ENCODE results near the gene CASZ1. TPM values are rescaled to one million over a fixed set of nuclear protein-coding genes. Genes with fewer than 3 reads are reported as not detected.

Gene CASZ1
- total RNA-seq, 1 experiment from 2014 or later = 0.58 TPM

GRCh38 chr1:10682108-10682445 is 114.4 kb downstream of the CASZ1 start:
- Histone ChIP-seq H3K36me3 (no peaks in the 10 kb centered on the region), H3K4me3 (no peak overlapping the region), H3K27me3 (replicated peaks) (peaks cover 18% of the 10 kb centered on the region), H3K4me1 (replicated peaks) (no peaks in the 10 kb centered on the region), H3K9me3 (replicated peaks) (no peaks in the 10 kb centered on the region), H3K27ac (no peak overlapping the region)
- no peak for DNase-seq (ENCODE audit: low read depth in 1 of 2, low spot score in 2 of 2)

GRCh38 chr1:10681296-10682107 is 114.9 kb downstream of the CASZ1 start:
- Histone ChIP-seq H3K36me3 (no peaks in the 10 kb centered on the region), H3K9me3 (replicated peaks) (no peaks in the 10 kb centered on the region), H3K4me1 (replicated peaks) (no peaks in the 10 kb centered on the region), H3K4me3 (no peak overlapping the region), H3K27me3 (replicated peaks) (peaks cover 18% of the 10 kb centered on the region), H3K27ac (no peak overlapping the region)
- no peak for DNase-seq (ENCODE audit: low read depth in 1 of 2, low spot score in 2 of 2)

DNA sequence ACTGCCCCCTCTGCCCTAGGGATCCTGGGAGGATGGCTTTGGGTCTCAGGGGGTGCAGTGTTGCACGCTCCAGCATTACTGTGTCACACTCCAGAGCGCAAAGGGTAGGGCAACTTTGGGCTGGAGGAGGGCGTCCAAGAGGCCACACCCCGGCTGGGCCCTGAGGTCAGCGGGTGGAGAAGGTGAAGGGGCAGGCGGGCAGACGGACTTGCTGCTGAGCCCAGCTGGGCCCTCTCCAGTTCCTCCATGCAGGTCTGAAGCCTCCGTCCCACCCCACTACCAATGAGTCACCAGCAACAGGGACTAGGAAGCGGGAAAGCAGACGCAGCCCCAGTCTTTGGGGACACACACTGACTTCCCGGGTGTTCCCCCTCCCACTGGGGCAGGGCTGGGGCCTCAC is 116.0 kb downstream of the CASZ1 start:
- H3K27ac ChIP-seq = no peak overlapping the region
- no peak for DNase-seq (ENCODE audit: low read depth in 1 of 2, low spot score in 2 of 2)
- H3K36me3 ChIP-seq = no peaks in the 10 kb centered on the region
- peaks cover 18% of the 10 kb centered on the region for H3K27me3 ChIP-seq (replicated peaks)
- no peaks in the 10 kb centered on the region for H3K4me1 ChIP-seq (replicated peaks)
- no peak overlapping the region for H3K4me3 ChIP-seq
- H3K9me3 ChIP-seq (replicated peaks) = no peaks in the 10 kb centered on the region

- Histone ChIP-seq H3K27me3 (replicated peaks) (peaks cover 20% of the 10 kb centered on the region), H3K36me3 (no peaks in the 10 kb centered on the region), H3K4me3 (no peak overlapping the region), H3K27ac (no peak overlapping the region), H3K9me3 (replicated peaks) (no peaks in the 10 kb centered on the region), H3K4me1 (replicated peaks) (no peaks in the 10 kb centered on the region)
- DNase-seq (ENCODE audit: low read depth in 1 of 2, low spot score in 2 of 2) = no peak
Observed at GRCh38 chr1:10679496-10680220, 116.8 kb downstream of the CASZ1 start.

DNA sequence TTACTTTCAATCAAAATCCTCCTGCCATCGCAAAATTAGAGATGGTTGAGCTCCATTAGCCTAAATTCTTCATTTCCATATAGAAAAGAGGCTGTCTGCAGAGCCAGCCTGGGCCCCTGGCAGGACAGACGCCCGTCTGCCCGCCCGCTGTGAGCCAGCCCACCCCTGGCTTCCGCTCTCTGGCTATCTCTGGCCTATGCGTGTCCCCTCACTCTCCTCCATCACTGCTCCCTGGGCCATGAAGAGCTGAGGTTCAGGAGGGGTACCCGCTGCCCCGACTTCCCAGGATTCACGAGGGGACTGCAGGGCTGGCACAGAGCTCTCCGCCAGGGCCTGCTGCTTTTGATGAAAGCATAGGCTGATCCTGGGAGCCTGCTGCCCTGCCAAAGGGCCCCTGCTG is 117.6 kb downstream of the CASZ1 start:
- no peaks in the 10 kb centered on the region for H3K4me1 ChIP-seq (replicated peaks)
- H3K9me3 ChIP-seq (replicated peaks) = no peaks in the 10 kb centered on the region
- no peak for DNase-seq (ENCODE audit: low read depth in 1 of 2, low spot score in 2 of 2)
- H3K27ac ChIP-seq = no peak overlapping the region
- peaks cover 20% of the 10 kb centered on the region for H3K27me3 ChIP-seq (replicated peaks)
- no peak overlapping the region for H3K4me3 ChIP-seq
- no peaks in the 10 kb centered on the region for H3K36me3 ChIP-seq

DNA sequence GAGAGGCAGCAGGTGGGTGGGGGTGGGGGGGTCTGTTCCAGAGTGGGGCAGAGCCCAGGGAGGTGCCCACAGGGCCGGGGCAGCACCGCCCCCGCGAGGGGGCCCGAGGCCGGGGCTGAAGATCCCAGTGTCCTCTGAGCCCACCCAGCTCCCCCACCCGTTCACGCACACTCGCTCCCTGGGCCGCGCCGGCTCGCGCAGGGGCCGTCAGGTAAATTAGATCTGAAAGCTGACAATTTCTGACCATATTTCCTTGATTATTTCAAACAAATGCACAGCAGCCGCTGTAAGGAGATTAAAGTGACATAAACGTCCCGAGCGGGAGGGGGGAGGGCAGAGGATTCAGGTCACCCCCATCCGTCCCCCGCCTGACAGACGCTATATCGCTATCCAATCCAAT is 118.0 kb downstream of the CASZ1 start:
- no peaks in the 10 kb centered on the region for H3K9me3 ChIP-seq (replicated peaks)
- DNase-seq (ENCODE audit: low read depth in 1 of 2, low spot score in 2 of 2) = no peak
- H3K36me3 ChIP-seq = no peaks in the 10 kb centered on the region
- no peak overlapping the region for H3K4me3 ChIP-seq
- peaks cover 16% of the 10 kb centered on the region for H3K27me3 ChIP-seq (replicated peaks)
- H3K4me1 ChIP-seq (replicated peaks) = no peaks in the 10 kb centered on the region
- no peak overlapping the region for H3K27ac ChIP-seq

DNA sequence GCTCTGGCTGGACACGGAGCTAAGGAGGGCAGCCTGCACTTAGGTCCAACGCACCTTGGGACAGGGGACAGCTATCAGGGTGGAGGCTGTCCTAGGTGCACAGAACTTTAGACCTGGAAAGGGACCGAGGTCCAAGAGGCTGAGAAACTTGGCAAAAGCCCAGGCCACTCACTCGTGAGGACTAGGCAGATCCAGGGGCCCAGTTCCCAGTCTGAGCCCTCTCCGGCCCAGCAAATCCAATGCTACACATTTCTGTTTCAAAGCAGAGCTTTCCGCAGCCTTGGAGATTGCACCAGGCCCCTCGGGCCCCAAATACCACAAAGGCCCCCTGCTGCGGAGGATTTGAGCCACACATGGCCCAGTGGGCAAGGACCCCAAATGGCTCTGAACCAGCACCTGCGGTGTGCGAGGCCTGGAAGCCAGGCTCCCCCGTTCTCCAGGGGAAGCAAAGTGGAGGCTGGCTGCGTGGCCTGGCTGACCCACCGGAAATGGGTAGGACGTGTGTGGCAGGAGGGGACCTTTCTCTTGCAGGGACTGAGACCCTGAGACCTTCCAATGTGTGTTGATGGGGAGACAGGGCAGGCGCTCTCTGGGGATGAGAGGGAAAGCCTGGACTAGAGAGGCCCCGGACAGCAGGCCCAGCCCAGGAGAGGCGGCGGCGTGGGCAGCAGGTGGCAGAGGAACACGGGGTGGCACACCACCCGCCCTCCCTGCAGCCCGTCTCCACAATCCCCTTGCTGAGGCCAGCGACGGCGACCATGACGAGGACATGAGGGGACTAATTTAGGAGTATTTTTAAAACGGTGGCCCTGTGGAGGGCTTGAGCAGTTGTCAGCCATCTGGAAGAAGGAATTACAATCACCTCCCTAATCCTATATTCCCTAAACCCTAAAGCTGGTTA is 118.7 kb downstream of the CASZ1 start:
- no peak for DNase-seq (ENCODE audit: low read depth in 1 of 2, low spot score in 2 of 2)

GRCh38 chr1:10676963-10677362 is 119.5 kb downstream of the CASZ1 start:
- H3K4me3 ChIP-seq = no peak overlapping the region
- no peak for DNase-seq (ENCODE audit: low read depth in 1 of 2, low spot score in 2 of 2)
- H3K9me3 ChIP-seq (replicated peaks) = no peaks in the 10 kb centered on the region
- no peak overlapping the region for H3K27ac ChIP-seq
- no peaks in the 10 kb centered on the region for H3K36me3 ChIP-seq
- peaks cover 6% of the 10 kb centered on the region; the same call in 1 of the 2 replicates for H3K27me3 ChIP-seq (replicated peaks)
- H3K4me1 ChIP-seq (replicated peaks) = no peaks in the 10 kb centered on the region

More for the DNA sequence above, 118.7 kb downstream of the CASZ1 start:
- Histone ChIP-seq H3K9me3 (replicated peaks) (no peaks in the 10 kb centered on the region), H3K27ac (no peak overlapping the region), H3K36me3 (no peaks in the 10 kb centered on the region), H3K4me1 (replicated peaks) (no peaks in the 10 kb centered on the region), H3K27me3 (replicated peaks) (peaks cover 13% of the 10 kb centered on the region), H3K4me3 (no peak overlapping the region)

DNA sequence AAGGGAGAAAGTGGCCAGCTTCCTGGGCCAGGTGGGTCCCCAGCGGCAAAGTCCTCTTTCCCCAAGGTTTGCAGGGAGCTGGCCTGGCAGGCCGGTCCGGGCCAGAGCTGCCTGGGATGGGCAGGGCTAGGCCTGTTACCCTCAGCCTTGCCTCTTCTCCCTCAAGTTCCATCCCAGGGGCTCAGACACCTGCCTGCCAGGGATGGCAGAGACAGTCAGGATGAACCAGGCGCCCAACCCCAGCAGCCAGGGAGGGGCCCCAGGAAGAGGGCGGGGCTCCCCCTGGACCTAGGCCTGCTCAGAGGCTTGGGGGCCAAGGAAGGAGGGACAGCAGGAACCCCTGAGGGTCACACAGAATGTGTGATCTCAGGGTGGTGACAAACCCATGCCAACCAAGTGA is 120.6 kb downstream of the CASZ1 start:
- H3K27me3 ChIP-seq (replicated peaks) = peaks cover 11% of the 10 kb centered on the region
- H3K36me3 ChIP-seq = no peaks in the 10 kb centered on the region
- no peak overlapping the region for H3K4me3 ChIP-seq
- H3K27ac ChIP-seq = no peak overlapping the region
- no peak for DNase-seq (ENCODE audit: low read depth in 1 of 2, low spot score in 2 of 2)
- no peaks in the 10 kb centered on the region for H3K9me3 ChIP-seq (replicated peaks)
- H3K4me1 ChIP-seq (replicated peaks) = no peaks in the 10 kb centered on the region

DNA sequence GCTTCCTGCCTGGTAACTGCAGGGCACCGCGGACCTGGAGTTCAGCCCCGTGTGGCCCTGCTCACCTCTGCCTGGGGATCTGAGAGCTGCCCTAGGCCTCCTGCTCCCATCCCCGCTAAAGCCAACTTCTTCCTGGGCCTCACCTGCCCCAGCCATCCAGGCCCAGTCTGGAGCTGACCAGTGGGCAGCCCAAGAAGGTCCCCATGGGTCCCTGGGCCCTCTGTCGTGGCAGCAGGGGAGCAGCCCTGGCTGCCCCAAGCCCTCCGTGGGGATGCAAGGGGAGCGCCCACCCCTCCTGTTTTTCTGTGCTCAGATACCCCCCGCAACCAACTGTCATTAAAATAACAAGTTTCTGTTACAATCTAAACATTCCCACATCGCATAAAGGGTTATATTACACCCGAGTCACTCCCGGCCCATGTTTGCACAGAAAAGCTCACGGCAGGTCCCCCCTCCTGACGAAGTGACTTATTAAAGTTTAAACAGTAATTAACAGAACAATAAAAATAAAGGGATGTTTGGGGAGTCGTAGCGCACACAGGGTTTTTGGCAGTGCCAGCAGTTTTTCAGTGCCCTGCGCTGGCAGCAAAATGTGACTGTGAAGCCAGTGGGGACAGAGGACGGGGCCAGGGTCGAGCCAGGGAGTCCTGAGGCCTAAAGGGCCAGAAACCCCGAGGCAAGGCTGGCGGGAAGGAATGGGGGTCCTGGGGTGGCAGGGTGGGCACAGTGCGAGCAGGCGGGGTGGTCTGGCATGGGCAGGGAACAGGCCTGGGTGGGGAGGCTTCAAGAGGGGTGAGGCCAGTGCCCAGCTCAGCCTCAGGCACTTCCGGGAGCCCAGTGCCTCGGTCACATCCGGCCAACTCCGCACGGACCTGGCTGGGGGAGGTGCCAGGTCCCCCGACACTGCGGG is 121.5 kb downstream of the CASZ1 start:
- H3K9me3 ChIP-seq (replicated peaks) = no peaks in the 10 kb centered on the region
- H3K36me3 ChIP-seq = no peaks in the 10 kb centered on the region
- H3K4me3 ChIP-seq = no peak overlapping the region
- DNase-seq (ENCODE audit: low read depth in 1 of 2, low spot score in 2 of 2) = no peak
- peaks cover 15% of the 10 kb centered on the region for H3K27me3 ChIP-seq (replicated peaks)
- no peaks in the 10 kb centered on the region for H3K4me1 ChIP-seq (replicated peaks)
- H3K27ac ChIP-seq = no peak overlapping the region

GRCh38 chr1:10674222-10674621 is 122.2 kb downstream of the CASZ1 start:
- no peak for DNase-seq (ENCODE audit: low read depth in 1 of 2, low spot score in 2 of 2)
- no peak overlapping the region for H3K27ac ChIP-seq
- H3K4me1 ChIP-seq (replicated peaks) = no peaks in the 10 kb centered on the region
- no peaks in the 10 kb centered on the region for H3K36me3 ChIP-seq
- H3K4me3 ChIP-seq = no peak overlapping the region
- no peaks in the 10 kb centered on the region for H3K9me3 ChIP-seq (replicated peaks)
- peaks cover 17% of the 10 kb centered on the region for H3K27me3 ChIP-seq (replicated peaks)

DNA sequence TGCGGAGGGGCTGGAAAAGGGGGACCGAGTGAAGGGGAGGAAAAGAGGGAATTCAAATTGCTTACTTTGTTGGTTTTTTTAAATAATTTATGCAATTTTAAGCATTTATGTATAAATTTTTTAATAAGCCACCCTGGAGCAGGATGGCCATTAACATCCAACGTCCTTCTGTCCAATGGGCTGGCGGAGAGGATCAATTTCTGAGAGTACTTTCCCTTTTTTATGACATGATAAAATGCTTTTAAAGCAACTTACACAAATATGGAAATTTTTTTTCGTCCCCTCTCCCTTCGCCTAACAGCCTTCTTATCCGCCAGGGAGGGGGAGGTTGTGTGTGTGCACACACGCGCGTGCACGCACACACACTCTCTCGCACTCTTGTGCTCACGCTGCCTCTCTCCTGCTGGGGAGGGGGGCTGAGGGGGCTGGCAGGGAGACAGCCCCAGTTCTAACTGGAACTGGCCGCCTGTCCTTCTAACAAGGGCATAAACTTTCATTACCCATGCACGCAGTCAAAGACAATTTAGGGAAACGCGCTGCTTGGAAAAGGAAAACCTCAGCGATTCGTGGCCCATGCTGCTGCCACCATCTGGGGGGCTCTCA is 123.2 kb downstream of the CASZ1 start:
- H3K27ac ChIP-seq = no peak overlapping the region
- H3K4me3 ChIP-seq = no peak overlapping the region
- H3K9me3 ChIP-seq (replicated peaks) = no peaks in the 10 kb centered on the region
- H3K27me3 ChIP-seq (replicated peaks) = peaks cover 25% of the 10 kb centered on the region
- H3K4me1 ChIP-seq (replicated peaks) = no peaks in the 10 kb centered on the region
- no peak for DNase-seq (ENCODE audit: low read depth in 1 of 2, low spot score in 2 of 2)
- no peaks in the 10 kb centered on the region for H3K36me3 ChIP-seq

All from SJSA1 (cell line).